Spleen (tissue), 7 donors: ENCODE data around the gene OPCML.

Experiments used
- POLR2A ChIP-seq, 3 donors: fragments of 450-650 bp; IDR thresholded peaks; one replicate each; pipeline ENCODE4 v1.5.1; 2017; ENCODE audit warnings: antibody characterized with exemption in 3 of 3, mild to moderate bottlenecking in 1 of 3
- TF ChIP-seq, protein P1 (sequence below), 11 experiments: fragments of 200-600 bp in 7 of 11; fragments of 450-650 bp in 4 of 11; sonication (generic) in 4 of 11; IDR thresholded peaks in 8 of 11; conservative IDR thresholded peaks in 3 of 11; 1 replicate in 7 of 11; 2 replicates in 4 of 11; pipeline versions ENCODE4 v1.4.0 to v1.8.0; 2016 to 2021; ENCODE audit warnings: antibody characterized with exemption in 11 of 11, inconsistent platforms in 4 of 11, mild to moderate bottlenecking in 1 of 11
- donor health status: DM: no; HTN: no; CAD: no; lungs with moderate emphysema.
- donor health status: DM: no; HTN: no; CAD: no.
- donor health status: DM: no; HTN: no; CAD: no.

DNA sequence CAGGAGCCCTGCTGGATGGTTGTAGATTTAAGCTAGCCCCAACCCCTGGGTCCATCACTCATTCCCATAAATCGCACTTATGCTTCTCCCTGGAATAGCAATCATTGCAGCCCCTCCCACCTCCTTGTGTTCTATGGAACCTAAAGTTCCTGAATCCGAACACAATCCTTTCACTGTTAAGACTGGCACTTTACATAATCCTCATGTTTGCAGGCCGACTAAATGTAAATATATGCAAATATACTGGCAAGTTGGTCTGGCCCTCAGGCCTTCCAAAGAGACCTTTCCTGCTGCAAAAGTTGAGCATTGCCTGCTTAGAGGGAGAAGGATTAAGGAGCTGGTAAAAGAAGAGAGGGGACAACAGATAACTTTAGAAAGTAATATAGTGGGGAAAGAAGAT lies 892.9 kb downstream of the OPCML start:
- no peak for TF ChIP-seq POLR2A (IDR thresholded peaks at IDR 0.05)
- TF ChIP-seq, protein P1, sequence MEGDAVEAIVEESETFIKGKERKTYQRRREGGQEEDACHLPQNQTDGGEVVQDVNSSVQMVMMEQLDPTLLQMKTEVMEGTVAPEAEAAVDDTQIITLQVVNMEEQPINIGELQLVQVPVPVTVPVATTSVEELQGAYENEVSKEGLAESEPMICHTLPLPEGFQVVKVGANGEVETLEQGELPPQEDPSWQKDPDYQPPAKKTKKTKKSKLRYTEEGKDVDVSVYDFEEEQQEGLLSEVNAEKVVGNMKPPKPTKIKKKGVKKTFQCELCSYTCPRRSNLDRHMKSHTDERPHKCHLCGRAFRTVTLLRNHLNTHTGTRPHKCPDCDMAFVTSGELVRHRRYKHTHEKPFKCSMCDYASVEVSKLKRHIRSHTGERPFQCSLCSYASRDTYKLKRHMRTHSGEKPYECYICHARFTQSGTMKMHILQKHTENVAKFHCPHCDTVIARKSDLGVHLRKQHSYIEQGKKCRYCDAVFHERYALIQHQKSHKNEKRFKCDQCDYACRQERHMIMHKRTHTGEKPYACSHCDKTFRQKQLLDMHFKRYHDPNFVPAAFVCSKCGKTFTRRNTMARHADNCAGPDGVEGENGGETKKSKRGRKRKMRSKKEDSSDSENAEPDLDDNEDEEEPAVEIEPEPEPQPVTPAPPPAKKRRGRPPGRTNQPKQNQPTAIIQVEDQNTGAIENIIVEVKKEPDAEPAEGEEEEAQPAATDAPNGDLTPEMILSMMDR (IDR thresholded peaks at IDR 0.05 in 8 of 11, conservative IDR thresholded peaks at IDR 0.05 in 3 of 11): no peak
